Stimulated activated CD8-positive, alpha-beta memory T cell treated with anti-CD3 and anti-CD28 coated beads, Interleukin-4, amount 100 ng/mL, for 1 hour (primary cell): ENCODE results near the gene TSPAN9.

Experiments
- DNase-seq, 2 donors: peaks; one replicate each; pipeline ENCODE4 v3.0.0-alpha.2; 2020; ENCODE audit warnings: low read depth in 2 of 2, low spot score in 1 of 2

TSPAN9 gene

DNA sequence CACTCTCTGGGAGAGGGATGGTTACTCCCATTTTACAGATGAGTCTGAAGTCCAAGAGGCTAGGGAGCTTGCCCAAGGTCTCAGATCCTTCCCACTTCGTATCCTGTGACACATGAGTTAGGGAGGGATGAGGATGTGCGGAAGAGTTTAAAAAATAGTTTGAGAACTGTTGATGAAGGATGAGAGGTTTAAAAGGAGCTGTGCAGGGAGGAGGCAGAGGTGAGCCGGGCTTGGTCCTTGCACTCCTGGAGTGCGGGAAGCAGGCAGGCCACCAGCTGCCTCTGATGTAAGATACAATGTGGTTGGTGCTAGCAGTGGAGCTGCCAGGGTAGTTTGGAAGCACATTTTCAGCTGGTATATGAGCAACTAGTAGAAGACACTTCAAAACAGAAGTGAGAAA is 46.5 kb downstream of the TSPAN9 start:
- DNase-seq = no peak

DNA sequence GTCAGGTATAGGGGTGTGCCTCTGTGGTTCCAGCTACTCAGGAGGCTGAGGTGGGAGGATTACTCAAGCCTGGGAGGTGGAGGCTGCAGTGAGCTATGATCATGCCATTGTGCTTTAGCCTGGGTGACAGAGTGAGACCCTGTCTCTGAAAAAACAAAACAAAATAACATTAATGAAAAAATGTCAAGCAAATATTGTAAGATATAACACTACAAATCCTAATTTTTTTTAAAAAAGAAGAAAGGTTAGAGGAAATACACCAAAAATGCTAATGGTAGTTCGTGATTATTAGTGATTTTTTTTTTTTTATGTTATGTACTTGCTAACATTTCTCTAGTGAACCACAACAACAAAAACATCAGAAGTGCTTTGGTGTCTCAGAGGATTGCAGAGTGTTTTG is 47.7 kb downstream of the TSPAN9 start:
- DNase-seq = no peak

DNA sequence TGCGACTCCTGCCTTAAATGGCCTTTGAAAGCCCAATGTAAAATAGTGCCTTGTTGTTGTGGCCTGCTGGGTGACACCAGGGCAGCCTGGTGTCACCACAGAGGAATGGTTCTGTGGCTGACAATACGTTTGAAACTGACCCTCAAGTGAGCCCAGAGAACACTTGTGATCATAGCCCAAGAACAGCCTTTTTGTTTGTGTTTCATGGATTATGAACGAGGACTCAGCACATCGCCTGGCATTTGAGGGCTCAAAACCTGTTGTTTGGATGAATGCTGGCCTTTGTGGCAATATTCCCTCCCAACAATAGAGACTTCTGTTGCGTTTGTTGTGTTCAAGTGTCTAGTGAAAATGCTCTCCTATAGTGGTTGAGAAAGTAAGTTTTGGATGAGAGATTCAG is 48.5 kb downstream of the TSPAN9 start:
- DNase-seq = no peak

DNA sequence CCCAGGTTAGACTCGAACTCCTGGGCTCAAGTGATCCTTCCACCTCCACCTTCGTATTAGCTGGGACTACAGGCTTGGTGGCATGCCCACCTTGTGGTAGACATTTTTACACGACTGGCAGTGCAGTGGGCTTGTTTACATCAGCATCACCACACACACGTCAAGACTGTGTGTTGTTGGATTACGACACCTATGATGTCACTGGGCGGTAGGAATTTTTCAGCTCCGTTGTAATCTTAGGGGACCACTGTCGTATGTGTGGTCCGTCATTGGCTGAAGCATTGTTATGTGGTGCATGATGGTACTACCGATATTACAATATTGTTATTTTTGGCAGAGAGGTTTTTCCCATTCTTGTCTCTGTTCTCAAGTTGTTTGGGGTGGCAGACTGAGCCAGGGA is 50.7 kb downstream of the TSPAN9 start:
- no peak for DNase-seq

DNA sequence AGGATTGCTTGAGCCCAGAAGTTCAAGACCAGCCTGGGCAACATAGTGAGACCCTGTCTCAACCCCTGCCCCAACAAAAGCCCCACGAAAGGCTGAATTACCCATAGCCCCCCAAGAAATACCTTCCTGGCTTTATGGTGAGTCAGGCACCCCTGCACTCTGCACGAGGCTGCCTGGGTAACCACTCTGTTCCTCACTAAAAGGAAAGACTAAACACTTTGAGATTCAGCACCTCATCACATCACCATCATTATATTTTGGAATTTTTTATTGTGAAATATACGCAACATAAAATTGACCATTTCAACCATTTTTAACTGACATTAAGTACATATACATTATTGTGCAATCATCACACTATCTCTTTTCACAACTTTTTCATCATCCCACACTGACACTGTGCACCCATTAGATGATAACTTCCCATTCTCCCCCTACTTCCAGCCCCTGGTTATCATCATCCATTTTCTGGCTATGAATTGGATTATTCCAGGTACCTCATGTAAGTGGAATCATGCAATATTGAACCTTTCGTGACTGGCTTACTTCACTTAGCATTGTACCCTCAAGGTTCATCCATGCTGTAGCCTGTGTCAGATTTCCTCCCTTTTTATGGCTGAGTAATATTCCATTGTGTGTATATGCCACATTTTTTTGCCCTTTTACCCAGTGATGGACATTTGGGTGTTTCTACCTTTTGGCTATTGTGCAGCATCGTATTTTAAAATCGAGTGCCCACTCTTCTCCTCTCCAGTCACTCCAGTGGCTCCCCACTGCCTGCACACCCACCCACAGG is 51.5 kb downstream of the TSPAN9 start:
- no peak for DNase-seq

DNA sequence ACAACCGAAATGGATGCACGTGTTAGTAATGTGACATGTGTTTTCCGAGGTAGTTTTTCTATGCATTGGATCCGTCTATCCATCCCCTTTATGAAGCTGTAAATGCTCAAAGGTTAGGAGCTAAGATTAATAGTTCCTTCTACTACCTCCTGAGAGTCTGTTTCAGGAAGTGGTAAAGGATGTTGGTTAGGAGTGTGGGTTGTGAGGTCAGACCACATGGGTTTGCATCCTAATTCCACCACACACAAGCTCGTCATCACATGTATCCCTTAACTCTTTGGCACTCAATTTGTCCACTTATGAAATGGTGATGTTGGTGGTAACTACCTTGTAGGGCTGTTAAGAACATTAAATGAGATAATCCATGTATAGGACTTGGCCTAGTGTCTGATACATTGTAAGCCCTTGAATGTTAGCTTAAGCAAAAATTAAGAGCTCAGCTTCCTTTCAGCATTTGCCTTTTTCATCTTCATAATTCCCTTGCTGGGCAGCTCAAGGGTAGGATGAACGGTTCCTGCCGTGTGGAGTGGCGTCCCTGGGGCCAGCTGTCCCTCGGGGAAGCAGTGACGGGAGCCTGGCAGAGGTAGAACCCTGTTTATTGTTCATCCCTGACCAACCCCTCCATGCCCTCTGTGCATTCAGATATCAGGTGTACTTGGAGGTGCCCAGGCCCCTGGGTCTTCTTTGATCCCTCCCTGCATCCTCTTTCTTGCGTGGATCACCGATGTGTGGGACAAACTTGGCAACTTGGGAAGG is 52.3 kb downstream of the TSPAN9 start:
- no peak for DNase-seq

DNA sequence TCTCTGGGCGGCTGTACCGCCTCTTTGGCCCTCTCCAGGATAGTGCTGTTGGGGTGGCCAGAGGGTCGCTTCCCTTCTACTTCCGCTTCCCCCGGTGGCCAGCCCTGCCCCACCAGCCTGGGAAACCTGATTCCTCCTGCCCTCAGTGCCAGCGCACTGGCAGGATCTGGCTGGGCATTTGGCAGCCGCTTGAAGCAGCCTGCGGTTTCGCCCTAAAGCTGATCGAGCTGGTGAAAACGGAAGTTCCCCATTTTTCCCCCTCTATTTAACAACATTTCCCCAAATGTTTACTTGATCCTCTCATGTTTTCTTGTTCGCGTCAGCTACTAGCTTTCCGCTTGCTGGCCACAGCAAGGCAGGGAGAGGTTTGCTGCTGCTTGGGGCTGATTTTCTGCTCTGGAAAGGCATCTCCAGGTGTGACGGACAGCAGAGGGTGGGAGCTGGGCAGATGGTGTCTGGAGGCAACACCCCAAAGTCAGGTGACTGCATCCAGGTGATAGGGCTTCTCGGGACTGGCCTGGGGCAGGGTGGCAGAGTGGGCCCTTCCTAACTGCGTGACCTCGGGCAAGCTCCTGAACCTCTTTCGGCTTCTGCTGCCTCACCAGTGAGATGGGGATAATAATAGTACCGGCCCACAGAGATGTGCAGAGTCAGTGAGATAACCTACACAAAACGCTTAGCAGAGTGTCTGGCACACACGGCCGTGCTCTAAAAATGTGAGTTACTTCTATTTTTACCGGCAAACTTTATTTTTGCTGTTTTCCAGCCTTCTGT is 53.1 kb downstream of the TSPAN9 start:
- no peak for DNase-seq

DNA sequence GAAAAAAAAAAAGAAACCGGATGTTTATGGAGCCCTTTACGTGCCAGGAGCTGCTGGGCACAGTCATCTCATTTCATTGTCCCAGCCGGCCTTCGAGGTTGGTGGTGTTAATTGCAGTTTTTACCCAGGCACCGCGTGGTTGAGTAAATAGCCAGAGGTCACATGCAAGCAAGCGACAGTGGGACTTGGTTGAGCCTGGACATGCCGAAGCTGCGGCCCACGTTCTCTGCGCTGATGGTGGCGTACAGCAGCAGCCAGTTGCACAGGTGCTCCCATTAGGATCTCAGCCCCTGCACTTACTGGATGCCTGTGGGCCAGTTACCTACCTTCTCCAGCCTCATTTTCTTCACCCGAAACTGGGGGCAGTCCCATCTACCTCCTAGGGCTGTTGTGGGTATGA is 54.0 kb downstream of the TSPAN9 start:
- DNase-seq = no peak

DNA sequence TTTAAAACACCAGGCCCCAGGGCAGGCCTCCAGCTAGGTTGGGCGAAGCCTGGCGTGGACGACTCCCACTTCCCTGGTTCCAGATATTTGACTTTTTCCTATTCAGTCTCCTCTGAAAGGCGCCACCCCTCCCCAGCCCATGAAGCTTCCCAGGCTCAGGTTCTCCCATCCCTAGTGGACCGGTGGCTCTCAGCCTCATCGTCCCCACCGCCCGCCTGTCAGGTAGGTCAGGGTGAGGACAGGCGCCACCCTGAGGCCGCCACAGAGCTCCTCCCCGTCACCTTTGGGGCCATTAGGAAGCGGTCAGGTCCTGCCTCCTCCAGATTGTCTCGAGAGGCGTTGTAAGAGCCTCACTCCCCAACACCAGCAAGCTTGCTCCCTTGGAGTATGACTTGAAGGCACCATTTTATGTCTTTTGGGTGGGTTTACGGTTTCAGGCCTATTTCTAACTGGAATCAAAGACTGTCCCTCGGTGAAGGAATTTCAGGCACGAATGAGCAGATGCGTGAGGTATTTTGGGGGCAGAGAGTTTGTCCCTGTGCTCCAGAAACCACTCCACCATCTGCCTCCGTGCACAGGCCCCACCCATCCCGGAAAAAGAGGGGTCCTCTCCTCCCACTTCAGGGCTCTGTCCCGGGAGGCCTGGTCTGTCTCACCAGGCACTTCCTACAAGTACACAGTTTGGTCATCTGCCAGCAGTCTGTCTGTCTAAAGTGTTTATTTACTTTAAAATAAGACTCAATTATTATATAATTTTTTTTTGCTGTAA is 55.6 kb downstream of the TSPAN9 start:
- DNase-seq = no peak

DNA sequence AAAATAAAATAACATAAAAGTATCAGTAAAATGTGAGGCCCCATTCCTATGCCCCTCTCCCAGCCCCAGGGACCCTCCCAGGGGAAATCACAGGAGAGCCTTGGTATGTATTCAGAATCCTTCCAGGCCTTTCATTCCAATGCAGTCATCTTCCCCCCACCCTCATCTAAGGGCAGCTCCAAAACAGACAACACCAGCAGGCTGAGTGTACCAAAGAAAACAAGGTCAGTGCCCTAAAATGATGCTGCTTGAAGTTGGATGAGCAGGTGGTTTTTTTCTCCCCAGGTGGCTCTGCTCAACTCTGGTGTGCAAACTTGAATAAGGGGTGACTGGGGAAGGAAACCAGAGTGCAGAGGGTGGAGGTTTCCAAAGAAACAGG is 56.2 kb downstream of the TSPAN9 start:
- no peak for DNase-seq

DNA sequence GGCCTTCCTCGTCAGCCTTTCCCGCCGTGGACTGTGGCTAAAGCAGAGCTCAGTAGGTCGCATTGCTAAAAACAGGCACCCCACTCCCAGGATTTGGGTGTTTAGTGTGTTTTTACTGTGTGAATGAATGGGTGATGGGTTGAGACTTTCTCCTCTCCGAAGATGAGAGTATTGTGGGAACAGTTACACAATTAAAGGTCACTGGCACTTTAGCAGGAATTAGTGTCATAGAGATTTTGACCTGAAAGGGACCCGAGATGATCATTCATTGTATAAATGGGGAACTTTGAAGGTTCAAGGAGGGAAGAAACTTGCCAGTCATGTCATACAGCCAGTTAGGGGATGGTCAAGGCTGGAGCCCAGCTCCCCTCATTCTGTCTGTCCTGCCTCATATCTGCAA is 56.9 kb downstream of the TSPAN9 start:
- no peak for DNase-seq

DNA sequence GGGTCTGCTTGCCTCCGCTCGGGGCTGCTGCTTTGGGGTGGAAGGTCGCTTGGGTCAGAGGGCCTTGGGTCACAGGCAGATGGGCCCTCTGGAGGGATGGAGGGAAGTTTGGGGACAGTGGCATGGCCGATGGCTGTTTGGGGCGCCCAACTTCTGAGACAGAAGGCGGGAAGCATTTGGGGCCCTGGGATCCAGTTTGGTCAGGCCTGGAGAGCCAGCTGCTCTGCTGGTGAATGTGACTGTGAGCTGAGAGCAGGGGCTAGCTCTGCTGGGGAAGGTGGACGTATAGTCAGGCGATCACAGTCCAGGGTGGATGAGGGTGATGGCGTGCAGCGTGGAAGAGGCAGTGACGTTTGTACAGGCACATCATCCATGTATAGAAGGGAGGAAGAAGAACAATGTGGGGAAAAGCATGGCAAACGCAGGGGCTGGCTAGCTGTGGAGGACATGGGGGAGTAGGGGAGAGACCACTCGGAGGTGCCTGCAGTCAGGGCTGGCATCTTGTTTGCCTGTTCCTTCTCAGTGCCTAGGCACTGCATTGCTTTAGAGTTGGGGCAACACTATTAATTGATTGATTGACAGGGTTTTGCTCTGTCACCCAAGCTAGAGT is 57.5 kb downstream of the TSPAN9 start:
- no peak for DNase-seq

DNA sequence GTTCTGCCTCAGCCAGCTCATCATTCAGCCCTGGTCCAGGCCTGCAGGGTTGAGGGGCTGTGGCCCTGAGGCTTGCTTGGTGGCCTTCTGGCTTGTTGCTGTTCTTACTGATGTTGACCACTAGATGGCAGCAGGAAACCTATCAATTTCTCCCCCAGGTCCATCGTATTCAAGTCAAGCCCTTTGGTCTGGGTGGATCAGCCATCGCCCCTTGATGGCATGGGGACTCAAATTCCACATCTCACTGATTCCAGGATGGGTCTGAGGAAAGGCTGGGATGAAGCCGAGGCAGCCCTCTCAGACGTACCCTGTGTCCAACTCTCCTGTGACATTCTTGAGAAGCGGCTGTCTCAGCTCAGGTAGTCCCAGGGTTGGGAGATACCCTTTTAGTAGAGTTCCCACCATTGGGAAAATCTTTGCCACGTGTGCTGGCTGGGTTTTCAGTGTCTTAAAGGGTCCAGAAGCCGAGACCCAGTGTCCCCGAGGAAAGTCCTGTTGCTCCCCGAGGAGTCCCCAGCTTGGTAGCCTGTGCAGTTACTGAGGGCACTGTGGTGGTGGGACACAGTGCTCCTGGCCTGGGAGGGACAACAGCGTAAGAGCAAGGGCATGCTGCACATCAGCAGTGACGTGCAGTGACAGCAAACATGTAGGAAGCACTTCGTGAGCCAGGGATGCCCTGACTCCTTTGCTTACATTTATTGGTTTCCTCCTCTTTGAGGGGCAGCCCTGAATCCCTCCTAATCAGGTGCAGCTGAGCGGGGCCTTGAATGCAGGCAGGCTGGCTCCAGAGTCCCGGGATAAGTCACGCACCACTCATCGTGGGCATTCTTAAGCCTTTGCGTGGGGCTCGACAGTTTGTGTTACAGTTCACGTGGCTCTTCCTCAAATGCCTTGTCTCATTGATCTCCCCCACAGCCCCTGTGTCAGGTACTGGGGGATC is 58.6 kb downstream of the TSPAN9 start:
- DNase-seq = no peak

DNA sequence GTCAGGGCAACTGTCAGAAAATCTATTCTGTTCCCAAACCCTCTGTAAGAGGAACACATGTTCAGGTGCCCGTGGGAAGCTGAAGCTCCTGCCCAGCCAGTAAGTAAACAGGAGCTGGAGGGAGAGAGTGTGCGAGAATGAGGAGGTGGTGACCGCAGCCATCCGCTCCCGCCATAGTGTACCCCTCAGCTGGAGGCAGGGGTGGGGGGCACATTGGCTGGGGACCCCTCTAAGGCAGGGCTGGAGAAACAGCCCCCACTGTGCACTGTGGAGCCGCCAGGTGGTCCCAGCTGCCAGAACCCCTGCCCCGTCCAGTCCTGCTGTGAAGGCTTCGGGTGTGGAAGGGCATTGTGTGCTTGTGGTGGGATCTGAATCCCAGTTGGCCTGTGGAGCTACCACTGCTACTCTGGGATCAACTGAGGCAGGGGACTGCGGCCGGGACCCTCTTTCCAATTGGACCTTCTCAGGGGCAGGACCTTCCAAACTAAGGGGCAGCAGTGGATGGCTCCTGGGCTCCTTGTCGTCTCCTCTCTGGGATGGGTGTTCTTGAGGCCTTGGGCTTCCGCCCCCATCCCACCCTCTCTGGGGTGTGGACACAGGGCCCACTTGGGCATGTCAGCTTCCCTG is 59.6 kb downstream of the TSPAN9 start:
- no peak for DNase-seq

DNA sequence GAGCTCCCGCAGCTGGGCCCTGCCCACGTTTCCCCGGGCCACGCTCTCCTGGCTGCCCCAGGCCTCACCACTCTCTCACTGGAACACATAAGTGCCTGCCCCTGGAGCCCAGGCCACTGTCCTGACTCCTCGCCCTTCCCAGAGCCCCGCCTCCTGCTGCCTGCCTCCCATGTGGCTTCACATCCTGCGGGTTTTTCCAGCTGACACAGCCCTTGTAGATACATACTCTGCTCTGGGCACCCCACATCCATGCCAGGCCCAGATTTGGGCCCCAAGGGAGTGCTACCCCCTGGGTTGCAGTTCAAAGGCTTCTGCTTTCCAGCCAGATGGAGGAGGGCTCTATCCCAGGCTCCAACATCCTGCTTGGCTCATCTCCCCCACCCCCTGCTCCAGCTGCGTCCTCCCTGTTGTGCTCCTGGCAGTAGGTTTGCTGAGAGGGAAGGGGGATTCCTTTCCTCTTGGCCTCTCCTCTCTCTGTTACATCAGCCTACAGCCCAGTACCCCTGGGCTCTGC is 60.1 kb downstream of the TSPAN9 start:
- DNase-seq = no peak

DNA sequence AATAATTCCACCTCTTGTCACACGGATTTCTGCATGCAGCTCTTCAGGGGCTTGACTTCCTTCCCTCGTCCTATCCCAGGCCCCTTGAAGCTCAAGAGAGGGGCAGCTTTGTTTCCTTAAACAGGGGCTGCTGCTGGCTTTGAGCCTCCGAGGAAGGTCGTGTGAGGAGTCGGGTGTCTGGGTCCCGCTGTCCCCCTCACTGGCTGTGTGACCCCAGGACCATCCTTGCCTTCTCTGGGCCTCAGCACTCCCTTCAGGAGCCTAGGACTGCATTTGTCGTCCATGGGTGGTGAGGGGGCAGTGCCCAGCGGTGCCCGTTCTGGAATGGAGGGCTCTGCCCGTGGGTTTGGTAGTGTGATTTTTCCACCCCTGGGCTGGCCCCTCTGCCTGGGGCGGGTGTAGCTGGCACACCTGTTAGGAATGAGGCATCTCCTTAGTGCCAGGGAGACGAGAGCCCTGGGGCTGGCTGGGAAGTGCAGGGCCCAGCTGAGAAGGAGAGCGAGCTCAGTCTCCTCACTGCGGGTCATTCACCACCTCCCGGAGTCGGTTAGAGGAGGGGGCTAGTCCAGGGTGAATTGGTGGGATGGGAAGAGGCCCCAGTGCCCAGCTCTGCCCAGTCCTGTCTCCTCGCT is 60.8 kb downstream of the TSPAN9 start:
- DNase-seq = no peak

DNA sequence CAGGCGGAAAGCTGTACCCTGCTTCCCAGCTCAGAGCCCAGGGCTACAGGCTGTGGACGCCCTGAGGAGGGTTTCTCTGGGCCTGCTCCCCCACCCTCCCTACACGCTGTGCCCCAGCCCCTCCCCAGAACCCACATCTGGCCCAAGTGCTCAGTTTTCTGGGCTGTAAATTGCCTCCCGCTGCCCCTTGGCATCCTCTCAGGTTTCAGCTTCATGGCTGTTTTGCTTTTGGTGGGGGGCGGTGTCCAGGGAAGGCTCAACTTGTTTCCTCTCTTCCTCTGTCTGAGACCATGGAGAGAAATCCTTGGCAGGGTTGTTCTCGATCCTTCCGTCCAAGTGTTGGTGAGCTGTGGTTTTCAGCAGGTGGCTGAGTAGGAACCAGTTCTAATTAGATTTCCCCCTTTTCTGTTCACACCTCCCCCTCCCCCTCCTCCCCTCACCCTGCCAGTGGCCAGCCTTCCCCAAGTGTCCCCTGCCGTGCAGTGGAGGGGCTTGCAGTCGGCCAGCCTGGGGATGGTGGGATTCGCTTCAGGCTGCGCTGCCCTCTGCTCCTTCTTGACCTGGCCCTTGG is 61.8 kb downstream of the TSPAN9 start:
- no peak for DNase-seq

DNA sequence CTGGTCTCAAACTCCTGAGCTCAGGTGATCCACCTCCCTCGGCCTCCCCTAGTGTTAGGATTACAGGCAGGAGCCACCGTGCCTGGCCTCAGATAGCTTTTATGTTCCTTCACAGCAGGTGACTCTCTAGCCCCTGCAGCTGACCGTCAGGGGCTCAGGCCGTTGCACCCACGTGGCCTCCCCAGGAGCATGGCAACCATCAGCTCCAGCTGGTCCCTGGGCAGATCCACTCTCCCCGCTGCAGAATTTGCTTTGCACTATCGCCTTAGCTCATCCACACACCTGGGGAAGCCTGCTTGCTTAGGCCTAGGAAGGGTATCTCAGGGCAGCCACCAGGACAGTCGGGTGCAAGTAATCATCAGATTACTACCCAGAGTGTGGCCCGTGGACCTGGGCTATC is 62.6 kb downstream of the TSPAN9 start:
- no peak for DNase-seq
